ENCODE results near the gene FBXO36.

DNA sequence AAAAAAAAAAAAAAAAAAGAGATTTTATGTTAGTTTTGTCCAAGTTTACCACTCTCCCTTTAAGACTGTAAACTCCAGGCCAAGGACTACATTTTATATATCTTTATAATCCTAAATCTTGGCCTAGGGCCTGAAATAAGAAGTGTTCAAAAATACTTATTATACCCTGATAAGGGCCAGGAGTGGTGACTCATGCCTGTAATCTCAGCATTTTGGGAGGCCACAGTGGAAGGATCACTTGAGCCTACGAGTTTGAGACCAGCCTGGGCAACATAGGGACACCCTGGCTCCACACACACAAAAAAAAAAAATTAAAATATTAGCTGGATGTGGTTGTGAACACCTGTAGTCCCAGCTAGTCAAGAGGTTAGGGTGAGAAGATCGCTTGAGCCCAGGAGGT is 13.2 kb upstream of the FBXO36 start:
- TF ChIP-seq, protein P1, sequence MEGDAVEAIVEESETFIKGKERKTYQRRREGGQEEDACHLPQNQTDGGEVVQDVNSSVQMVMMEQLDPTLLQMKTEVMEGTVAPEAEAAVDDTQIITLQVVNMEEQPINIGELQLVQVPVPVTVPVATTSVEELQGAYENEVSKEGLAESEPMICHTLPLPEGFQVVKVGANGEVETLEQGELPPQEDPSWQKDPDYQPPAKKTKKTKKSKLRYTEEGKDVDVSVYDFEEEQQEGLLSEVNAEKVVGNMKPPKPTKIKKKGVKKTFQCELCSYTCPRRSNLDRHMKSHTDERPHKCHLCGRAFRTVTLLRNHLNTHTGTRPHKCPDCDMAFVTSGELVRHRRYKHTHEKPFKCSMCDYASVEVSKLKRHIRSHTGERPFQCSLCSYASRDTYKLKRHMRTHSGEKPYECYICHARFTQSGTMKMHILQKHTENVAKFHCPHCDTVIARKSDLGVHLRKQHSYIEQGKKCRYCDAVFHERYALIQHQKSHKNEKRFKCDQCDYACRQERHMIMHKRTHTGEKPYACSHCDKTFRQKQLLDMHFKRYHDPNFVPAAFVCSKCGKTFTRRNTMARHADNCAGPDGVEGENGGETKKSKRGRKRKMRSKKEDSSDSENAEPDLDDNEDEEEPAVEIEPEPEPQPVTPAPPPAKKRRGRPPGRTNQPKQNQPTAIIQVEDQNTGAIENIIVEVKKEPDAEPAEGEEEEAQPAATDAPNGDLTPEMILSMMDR (IDR thresholded peaks at IDR 0.05; ENCODE audit: low read depth, low read length, missing input control): no peak
- TF ChIP-seq, protein P2, sequence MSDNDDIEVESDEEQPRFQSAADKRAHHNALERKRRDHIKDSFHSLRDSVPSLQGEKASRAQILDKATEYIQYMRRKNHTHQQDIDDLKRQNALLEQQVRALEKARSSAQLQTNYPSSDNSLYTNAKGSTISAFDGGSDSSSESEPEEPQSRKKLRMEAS (IDR thresholded peaks at IDR 0.05): no peak
- TF ChIP-seq RAD21 (IDR thresholded peaks at IDR 0.05): no peak
